ENCODE measurements around the gene ARHGAP22.

Gene ARHGAP22

GRCh38 chr10:48411510-48411909 lies 193.4 kb downstream of the ARHGAP22 start:
- no peaks in the 10 kb centered on the region for H3F3A ChIP-seq (ENCODE audit: insufficient read depth, low read length)
- H3K9ac ChIP-seq (ENCODE audit: low read length) = no peak overlapping the region
- no peak overlapping the region for H3K27ac ChIP-seq (ENCODE audit: low read length)
- TF ChIP-seq EZH2phosphoT487 (IDR thresholded peaks at IDR 0.05; ENCODE audit: low read length) (no peak), EZH2 (optimal IDR thresholded peaks at IDR 0.05; ENCODE audit: low read depth, low read length) (no peak), CTCF (IDR thresholded peaks at IDR 0.05; ENCODE audit: low read length) (no peak)
- no peak overlapping the region for H3K4me2 ChIP-seq (ENCODE audit: low read depth, low read length)
- no peaks in the 10 kb centered on the region for H4K20me1 ChIP-seq (ENCODE audit: insufficient read depth, low read length)
- no peaks in the 10 kb centered on the region for H3K9me3 ChIP-seq (replicated peaks; ENCODE audit: insufficient read depth, low read length)
- DNase-seq = no peak
- no peaks in the 10 kb centered on the region for H3K79me2 ChIP-seq (ENCODE audit: low read length)
- H3K9me2 ChIP-seq (replicated peaks; ENCODE audit: insufficient read depth, low read length) = no peaks in the 10 kb centered on the region
- no peak overlapping the region for H3K4me3 ChIP-seq (ENCODE audit: low read length)
- H2AFZ ChIP-seq (ENCODE audit: low read length) = no peak overlapping the region
- no peaks in the 10 kb centered on the region for H3K4me1 ChIP-seq (ENCODE audit: low read length)
- H3K36me3 ChIP-seq (replicated peaks; ENCODE audit: insufficient read depth, low read length) = peaks cover 8% of the 10 kb centered on the region; the same call in 1 of the 2 replicates
- H3K27me3 ChIP-seq (replicated peaks; ENCODE audit: insufficient read depth, low read length) = no peaks in the 10 kb centered on the region

GRCh38 chr10:48410503-48410902 lies 194.4 kb downstream of the ARHGAP22 start:
- Histone ChIP-seq H3K4me3 (ENCODE audit: low read length) (no peak overlapping the region), H3K9me2 (replicated peaks; ENCODE audit: insufficient read depth, low read length) (no peaks in the 10 kb centered on the region), H2AFZ (ENCODE audit: low read length) (no peak overlapping the region), H3K4me1 (ENCODE audit: low read length) (no peaks in the 10 kb centered on the region), H3K4me2 (ENCODE audit: low read depth, low read length) (no peak overlapping the region), H3K9me3 (replicated peaks; ENCODE audit: insufficient read depth, low read length) (no peaks in the 10 kb centered on the region), H3K79me2 (ENCODE audit: low read length) (no peaks in the 10 kb centered on the region), H3F3A (ENCODE audit: insufficient read depth, low read length) (no peaks in the 10 kb centered on the region), H3K27me3 (replicated peaks; ENCODE audit: insufficient read depth, low read length) (no peaks in the 10 kb centered on the region), H3K36me3 (replicated peaks; ENCODE audit: insufficient read depth, low read length) (peaks cover 8% of the 10 kb centered on the region; the same call in 1 of the 2 replicates), H4K20me1 (ENCODE audit: insufficient read depth, low read length) (no peaks in the 10 kb centered on the region), H3K9ac (ENCODE audit: low read length) (no peak overlapping the region), H3K27ac (ENCODE audit: low read length) (no peak overlapping the region)
- TF ChIP-seq EZH2 (optimal IDR thresholded peaks at IDR 0.05; ENCODE audit: low read depth, low read length) (no peak), CTCF (IDR thresholded peaks at IDR 0.05; ENCODE audit: low read length) (no peak), EZH2phosphoT487 (IDR thresholded peaks at IDR 0.05; ENCODE audit: low read length) (no peak)
- no peak for DNase-seq

GRCh38 chr10:48406658-48407057 lies 198.2 kb downstream of the ARHGAP22 start:
- H3K79me2 ChIP-seq (ENCODE audit: low read length) = no peaks in the 10 kb centered on the region
- no peak overlapping the region for H3K27ac ChIP-seq (ENCODE audit: low read length)
- H3K9me2 ChIP-seq (replicated peaks; ENCODE audit: insufficient read depth, low read length) = no peaks in the 10 kb centered on the region
- no peaks in the 10 kb centered on the region for H3K4me1 ChIP-seq (ENCODE audit: low read length)
- H3K4me3 ChIP-seq (ENCODE audit: low read length) = no peak overlapping the region
- no peaks in the 10 kb centered on the region for H4K20me1 ChIP-seq (ENCODE audit: insufficient read depth, low read length)
- no peaks in the 10 kb centered on the region for H3F3A ChIP-seq (ENCODE audit: insufficient read depth, low read length)
- H2AFZ ChIP-seq (ENCODE audit: low read length) = no peak overlapping the region
- no peaks in the 10 kb centered on the region for H3K36me3 ChIP-seq (replicated peaks; ENCODE audit: insufficient read depth, low read length)
- no peak for DNase-seq
- H3K4me2 ChIP-seq (ENCODE audit: low read depth, low read length) = no peak overlapping the region
- TF ChIP-seq EZH2 (optimal IDR thresholded peaks at IDR 0.05; ENCODE audit: low read depth, low read length) (no peak), EZH2phosphoT487 (IDR thresholded peaks at IDR 0.05; ENCODE audit: low read length) (no peak), CTCF (IDR thresholded peaks at IDR 0.05; ENCODE audit: low read length) (no peak)
- no peaks in the 10 kb centered on the region for H3K27me3 ChIP-seq (replicated peaks; ENCODE audit: insufficient read depth, low read length)
- H3K9me3 ChIP-seq (replicated peaks; ENCODE audit: insufficient read depth, low read length) = no peaks in the 10 kb centered on the region
- H3K9ac ChIP-seq (ENCODE audit: low read length) = no peak overlapping the region

Data from MM.1S (cell line).